Endothelial cell of umbilical vein (primary cell): Measurements from ENCODE around the gene YARS2.

ENCODE experiments used
- CTCF ChIP-seq, 2 donors: IDR thresholded peaks; 1 replicate in 1 of 2; 2 replicates in 1 of 2; pipeline ENCODE4 v1.5.1; 2011; ENCODE audit warnings: low read length in 2 of 2, mild to moderate bottlenecking in 2 of 2, moderate library complexity in 2 of 2, control low read depth in 1 of 2, inconsistent platforms in 1 of 2, low read depth in 1 of 2; ENCODE audit not compliant: insufficient read depth in 1 of 2; ENCODE audit errors: extremely low read depth in 1 of 2
- EZH2 ChIP-seq: IDR thresholded peaks from 2 replicates; pipeline ENCODE4 v1.6.1; 2012; ENCODE audit warnings: borderline replicate concordance, low read depth, mild to moderate bottlenecking, moderate library complexity, low read length, inconsistent platforms; ENCODE audit not compliant: severe bottlenecking
- JUN ChIP-seq: IDR thresholded peaks from 2 replicates; pipeline ENCODE4 v1.6.1; 2011; ENCODE audit warnings: borderline replicate concordance, low read depth; ENCODE audit not compliant: insufficient read length, insufficient read depth
- MYC ChIP-seq: IDR thresholded peaks from one replicate; pipeline ENCODE4 v1.6.1; 2011; ENCODE audit warnings: mild to moderate bottlenecking, low read depth, low read length
- POLR2A ChIP-seq: IDR thresholded peaks from 2 replicates; pipeline ENCODE4 v1.6.1; 2012; ENCODE audit warnings: low read depth, mild to moderate bottlenecking, control low read depth, low read length

- TF ChIP-seq CTCF (IDR thresholded peaks at IDR 0.05; ENCODE audit: extremely low read depth in 1 of 2, insufficient read depth in 1 of 2, low read depth in 1 of 2, low read length in 2 of 2) (no peak), JUN (no peak), POLR2A (no peak), EZH2 (no peak), MYC (no peak)
Observed at GRCh38 chr12:32789916-32790315, 34.2 kb upstream of the YARS2 start.
